PC-3 (cell line): ENCODE data around the gene ATF2.

Experiments used
- EZH2 ChIP-seq: fragments of 300-600 bp; sonication (generic); IDR thresholded peaks from one replicate; pipeline ENCODE4 v1.6.1; 2017; ENCODE audit warnings: antibody characterized with exemption, mild to moderate bottlenecking, low read length; ENCODE audit not compliant: unreplicated experiment
- EZH2phosphoT487 ChIP-seq: fragments of 300-600 bp; sonication (generic); IDR thresholded peaks from 2 replicates; pipeline ENCODE4 v1.6.1; 2018; ENCODE audit warnings: mild to moderate bottlenecking, antibody characterized with exemption, low read length, borderline replicate concordance
- TF ChIP-seq, protein P1 (sequence below): fragments of 300-600 bp; sonication (generic); conservative IDR thresholded peaks from 2 replicates; pipeline ENCODE4 v1.5.1; 2017; ENCODE audit warnings: antibody characterized with exemption, low read depth, mild to moderate bottlenecking, low read length

DNA sequence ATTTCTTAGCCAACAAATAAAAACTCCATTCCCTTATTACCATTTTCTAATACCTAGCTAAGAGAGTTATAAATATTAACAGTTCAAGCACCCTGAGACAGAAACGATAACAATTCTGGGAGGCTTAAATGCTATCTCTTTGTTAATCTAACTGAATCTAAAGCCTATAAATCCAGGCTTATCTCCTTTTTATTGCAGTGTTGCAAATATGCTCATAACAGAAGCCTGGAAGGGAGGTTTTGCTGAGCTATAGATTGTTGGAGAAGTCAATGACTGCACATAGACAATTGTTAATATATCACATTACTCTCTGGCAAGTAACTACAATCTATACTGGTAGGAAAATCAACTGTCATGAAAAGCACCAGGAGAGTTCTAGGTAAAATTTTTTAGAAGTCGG lies 30.2 kb downstream of the ATF2 start:
- TF ChIP-seq EZH2phosphoT487 (no peak), EZH2 (no peak)
- TF ChIP-seq, protein P1, sequence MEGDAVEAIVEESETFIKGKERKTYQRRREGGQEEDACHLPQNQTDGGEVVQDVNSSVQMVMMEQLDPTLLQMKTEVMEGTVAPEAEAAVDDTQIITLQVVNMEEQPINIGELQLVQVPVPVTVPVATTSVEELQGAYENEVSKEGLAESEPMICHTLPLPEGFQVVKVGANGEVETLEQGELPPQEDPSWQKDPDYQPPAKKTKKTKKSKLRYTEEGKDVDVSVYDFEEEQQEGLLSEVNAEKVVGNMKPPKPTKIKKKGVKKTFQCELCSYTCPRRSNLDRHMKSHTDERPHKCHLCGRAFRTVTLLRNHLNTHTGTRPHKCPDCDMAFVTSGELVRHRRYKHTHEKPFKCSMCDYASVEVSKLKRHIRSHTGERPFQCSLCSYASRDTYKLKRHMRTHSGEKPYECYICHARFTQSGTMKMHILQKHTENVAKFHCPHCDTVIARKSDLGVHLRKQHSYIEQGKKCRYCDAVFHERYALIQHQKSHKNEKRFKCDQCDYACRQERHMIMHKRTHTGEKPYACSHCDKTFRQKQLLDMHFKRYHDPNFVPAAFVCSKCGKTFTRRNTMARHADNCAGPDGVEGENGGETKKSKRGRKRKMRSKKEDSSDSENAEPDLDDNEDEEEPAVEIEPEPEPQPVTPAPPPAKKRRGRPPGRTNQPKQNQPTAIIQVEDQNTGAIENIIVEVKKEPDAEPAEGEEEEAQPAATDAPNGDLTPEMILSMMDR, result no peak
